Lung (tissue), 16 donors: Measurements from ENCODE around the gene OR2A14. TPM values are rescaled to one million over a fixed set of nuclear protein-coding genes. Genes with fewer than 3 reads are reported as not detected.

ENCODE experiments used
- ATAC-seq: fragments of 200-7000 bp; cut with Tn5 transposase; one replicate; pipeline ENCODE4 v1.9.1; 2020; ENCODE audit warnings: moderate number of reproducible peaks; ENCODE audit not compliant: insufficient read depth, low FRiP score
- DNase-seq, 3 donors: peaks; one replicate each; pipeline ENCODE4 v3.0.0-alpha.2; 2013 to 2017
- H3K27ac ChIP-seq, 2 donors: one replicate each; pipeline ENCODE4 v1.5.1; 2013; ENCODE audit warnings: mild to moderate bottlenecking in 2 of 2, moderate library complexity in 2 of 2, control low read depth in 1 of 2, inconsistent platforms in 1 of 2, low read depth in 1 of 2, low read length in 1 of 2
- H3K27me3 ChIP-seq, 3 donors: one replicate each; pipeline ENCODE4 v1.5.1; 2013; ENCODE audit warnings: low read length in 2 of 3; ENCODE audit not compliant: control insufficient read depth in 3 of 3, insufficient read depth in 3 of 3
- H3K36me3 ChIP-seq, 4 donors: one replicate each; pipeline ENCODE4 v1.5.1; 2013; ENCODE audit warnings: low read length in 4 of 4, mild to moderate bottlenecking in 1 of 4, moderate library complexity in 1 of 4; ENCODE audit not compliant: control insufficient read depth in 4 of 4, insufficient read depth in 4 of 4
- H3K4me1 ChIP-seq, 5 donors: one replicate each; pipeline ENCODE4 v1.5.1; 2013; ENCODE audit warnings: low read length in 5 of 5, mild to moderate bottlenecking in 2 of 5, moderate library complexity in 1 of 5; ENCODE audit not compliant: control insufficient read depth in 5 of 5, insufficient read depth in 5 of 5
- H3K4me3 ChIP-seq: one replicate; pipeline ENCODE4 v1.5.1; 2013; ENCODE audit warnings: mild to moderate bottlenecking, control low read depth, moderate library complexity
- H3K9ac ChIP-seq, 2 donors: one replicate each; pipeline ENCODE4 v1.5.1; 2013; ENCODE audit warnings: low read length in 2 of 2, control low read depth in 1 of 2; ENCODE audit not compliant: insufficient read depth in 1 of 2
- H3K9me3 ChIP-seq, 4 donors: one replicate each; pipeline ENCODE4 v1.5.1; 2013; ENCODE audit warnings: low read length in 3 of 4, mild to moderate bottlenecking in 1 of 4, moderate library complexity in 1 of 4; ENCODE audit not compliant: control insufficient read depth in 4 of 4, insufficient read depth in 3 of 4
- WGBS, 2 donors: extraction: QIAGEN DNeasy Blood & Tissue Kit; methylation state at CpG; one replicate each; pipeline ENCODE4 v1.1.7; 2013; 5-methylcytosine and 5-hydroxymethylcytosine counted together
- long read RNA-seq, 5 donors: transcript quantifications; one replicate each; lab custom pipeline, GENCODE V29; 2026
- polyA plus RNA-seq, 2 donors: library from polyadenylated mRNA; stranded (reverse); fragments of 200-250 nt; gene quantifications; one replicate each; pipeline ENCODE4 v1.2.1, GENCODE V29; 2013
- total RNA-seq, 2 donors: library from RNA; depleted of rRNA in 1 of 2; stranded (reverse); fragments of >200 nt in 1 of 2; gene quantifications; one replicate each; pipeline ENCODE4 v1.2.1, GENCODE V29; 2014 to 2021
- TF ChIP-seq, protein P1 (sequence below): IDR thresholded peaks from 2 replicates; pipeline ENCODE4 v1.5.1; 2012; ENCODE audit warnings: mild to moderate bottlenecking; ENCODE audit errors: control extremely low read depth, extremely low read depth
- donor health status: control.
- donor health status: control.
- donor health status: Bipolar disorder and iron deficiency.
- donor health status: healthy.
- donor health status: DM: yes; HTN: yes; CAD: no.

Gene OR2A14, protein sequence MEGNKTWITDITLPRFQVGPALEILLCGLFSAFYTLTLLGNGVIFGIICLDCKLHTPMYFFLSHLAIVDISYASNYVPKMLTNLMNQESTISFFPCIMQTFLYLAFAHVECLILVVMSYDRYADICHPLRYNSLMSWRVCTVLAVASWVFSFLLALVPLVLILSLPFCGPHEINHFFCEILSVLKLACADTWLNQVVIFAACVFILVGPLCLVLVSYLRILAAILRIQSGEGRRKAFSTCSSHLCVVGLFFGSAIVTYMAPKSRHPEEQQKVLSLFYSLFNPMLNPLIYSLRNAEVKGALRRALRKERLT
- not detected for total RNA-seq
- polyA plus RNA-seq: not detected
- long read RNA-seq, donor 1: 0 reads
- long read RNA-seq, donor 2: 0 reads
- long read RNA-seq, donor 3: 0 reads
- long read RNA-seq, donor 4: 0 reads
- long read RNA-seq, donor 5: 0 reads

DNA sequence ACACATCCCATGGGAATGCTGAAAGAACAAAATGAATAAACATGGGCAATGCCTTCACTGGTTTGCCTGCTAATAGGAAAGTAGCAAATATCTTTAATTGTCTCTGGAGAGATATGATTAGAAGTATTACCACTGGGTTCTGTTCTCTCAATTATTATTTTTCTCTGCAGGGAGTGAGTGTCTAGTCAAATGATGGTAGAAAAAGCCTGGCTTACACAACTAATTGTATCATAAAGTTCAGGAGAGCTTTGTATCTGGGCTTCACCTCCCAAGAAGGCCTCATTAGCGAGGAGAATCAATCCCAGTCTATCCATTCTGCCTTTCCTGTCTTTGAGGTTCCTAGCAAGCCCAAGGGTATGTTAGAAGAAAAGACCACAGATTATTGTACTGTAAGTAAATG lies at the start of gene OR2A14:
Gene OR2A14, plus strand, starts transcription at position 301 of the 400 bp plus-strand sequence. CDS start 5,937 bp downstream, outside the sequence.
- DNase-seq (no peak), ATAC-seq (no peak)
- Histone ChIP-seq H3K4me1 (peaks cover 0 to 7% (median 0%) of the 10 kb centered on the region in 5 donors), H3K27ac (no peak within 1 kb of the TSS), H3K9me3 (peaks cover 0 to 2% (median 0%) of the 10 kb centered on the region in 4 donors), H3K27me3 (peaks cover 0 to 12% (median 0%) of the 10 kb centered on the region in 3 donors), H3K9ac (no peak within 1 kb of the TSS), H3K36me3 (no peaks in the 10 kb centered on the region), H3K4me3 (no peak within 1 kb of the TSS)
- TF ChIP-seq, protein P1, sequence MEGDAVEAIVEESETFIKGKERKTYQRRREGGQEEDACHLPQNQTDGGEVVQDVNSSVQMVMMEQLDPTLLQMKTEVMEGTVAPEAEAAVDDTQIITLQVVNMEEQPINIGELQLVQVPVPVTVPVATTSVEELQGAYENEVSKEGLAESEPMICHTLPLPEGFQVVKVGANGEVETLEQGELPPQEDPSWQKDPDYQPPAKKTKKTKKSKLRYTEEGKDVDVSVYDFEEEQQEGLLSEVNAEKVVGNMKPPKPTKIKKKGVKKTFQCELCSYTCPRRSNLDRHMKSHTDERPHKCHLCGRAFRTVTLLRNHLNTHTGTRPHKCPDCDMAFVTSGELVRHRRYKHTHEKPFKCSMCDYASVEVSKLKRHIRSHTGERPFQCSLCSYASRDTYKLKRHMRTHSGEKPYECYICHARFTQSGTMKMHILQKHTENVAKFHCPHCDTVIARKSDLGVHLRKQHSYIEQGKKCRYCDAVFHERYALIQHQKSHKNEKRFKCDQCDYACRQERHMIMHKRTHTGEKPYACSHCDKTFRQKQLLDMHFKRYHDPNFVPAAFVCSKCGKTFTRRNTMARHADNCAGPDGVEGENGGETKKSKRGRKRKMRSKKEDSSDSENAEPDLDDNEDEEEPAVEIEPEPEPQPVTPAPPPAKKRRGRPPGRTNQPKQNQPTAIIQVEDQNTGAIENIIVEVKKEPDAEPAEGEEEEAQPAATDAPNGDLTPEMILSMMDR: no peak
- 84 to 93% methylated on average over 1 of the region's 1 CpG for WGBS, 2 donors

DNA sequence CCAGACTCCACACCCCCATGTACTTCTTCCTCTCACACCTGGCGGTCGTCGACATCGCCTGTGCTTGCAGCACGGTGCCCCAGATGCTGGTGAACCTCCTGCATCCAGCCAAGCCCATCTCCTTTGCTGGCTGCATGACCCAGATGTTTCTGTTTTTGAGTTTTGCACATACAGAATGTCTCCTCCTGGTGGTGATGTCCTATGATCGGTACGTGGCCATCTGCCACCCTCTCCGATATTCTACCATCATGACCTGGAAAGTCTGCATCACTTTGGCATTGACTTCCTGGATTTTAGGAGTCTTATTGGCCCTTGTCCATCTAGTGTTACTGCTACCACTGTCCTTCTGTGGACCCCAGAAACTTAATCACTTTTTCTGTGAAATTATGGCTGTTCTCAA lies 48.6 kb upstream of the OR2A14 start:
- no peak for ATAC-seq
- no peak for DNase-seq
- H3K4me3 ChIP-seq: no peak overlapping the region
- no peaks in the 10 kb centered on the region for H3K4me1 ChIP-seq
- no peaks in the 10 kb centered on the region for H3K36me3 ChIP-seq
- WGBS, 2 donors: 94% methylated on average over 8 of the region's 8 CpGs
- no peaks in the 10 kb centered on the region for H3K9me3 ChIP-seq
- H3K27me3 ChIP-seq: peaks cover 0 to 12% (median 0%) of the 10 kb centered on the region in 3 donors
- no peak overlapping the region for H3K9ac ChIP-seq
- H3K27ac ChIP-seq: no peak overlapping the region
- TF ChIP-seq, protein P1: no peak

DNA sequence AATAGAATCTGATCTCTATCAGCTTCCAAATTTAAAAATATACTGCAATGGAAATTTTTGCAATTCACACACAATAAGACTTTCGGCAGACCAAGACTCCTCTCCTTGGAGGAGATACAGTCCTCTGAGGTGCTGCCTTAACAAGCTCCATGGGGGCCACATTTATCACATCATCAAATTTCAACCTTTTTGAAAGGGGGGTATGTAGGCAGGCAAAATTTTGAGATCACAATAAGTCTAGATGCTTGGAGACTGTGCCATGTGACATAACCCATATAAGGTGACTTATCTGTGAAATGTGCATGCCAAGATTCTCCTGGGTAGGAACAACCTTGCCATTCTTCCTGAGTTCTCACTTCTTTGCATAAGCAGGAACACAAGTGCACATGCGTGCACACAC lies 37.0 kb upstream of the OR2A14 start, which contains the start of gene OR2A12:
Gene OR2A12, plus strand, starts transcription at position 301 of the 400 bp plus-strand sequence. CDS start 8,830 bp downstream, outside the sequence.
- WGBS, 2 donors: 87% methylated on average over 2 of the region's 2 CpGs
- peaks cover 0 to 35% (median 0%) of the 10 kb centered on the region in 3 donors for H3K27me3 ChIP-seq
- H3K9me3 ChIP-seq: no peaks in the 10 kb centered on the region
- no peaks in the 10 kb centered on the region for H3K36me3 ChIP-seq
- DNase-seq: no peak
- H3K27ac ChIP-seq: no peak within 1 kb of the TSS
- H3K9ac ChIP-seq: no peak within 1 kb of the TSS
- H3K4me1 ChIP-seq: peaks cover 0 to 3% (median 0%) of the 10 kb centered on the region in 5 donors
- no peak within 1 kb of the TSS for H3K4me3 ChIP-seq
- TF ChIP-seq, protein P1: no peak
- no peak for ATAC-seq
